GM04504 (cell line): ENCODE data around the gene LARGE1.
"Not testable (repeated sequence)": the region's sequence is repeated elsewhere in the genome, so short reads cannot be mapped to it uniquely, and the experiment has no call there.

Experiments
- DNase-seq: peaks from one replicate; pipeline ENCODE4 v3.0.0-alpha.2; 2012; ENCODE audit warnings: low read depth

LARGE1 gene

GRCh38 chr22:33593818-33594217 is 326.5 kb downstream of the LARGE1 start:
- no peak for DNase-seq

- no peak for DNase-seq
Observed at GRCh38 chr22:33591946-33592345, 328.3 kb downstream of the LARGE1 start.

- no peak for DNase-seq
Observed at GRCh38 chr22:33589297-33589696, 331.0 kb downstream of the LARGE1 start.

GRCh38 chr22:33588860-33589259 is 331.4 kb downstream of the LARGE1 start:
- DNase-seq = no peak

- DNase-seq = no peak
Observed at GRCh38 chr22:33584152-33584551, 336.1 kb downstream of the LARGE1 start.

GRCh38 chr22:33582822-33583400 is 337.4 kb downstream of the LARGE1 start:
- DNase-seq = no peak

GRCh38 chr22:33580310-33580709 is 340.0 kb downstream of the LARGE1 start:
- no peak for DNase-seq

GRCh38 chr22:33579448-33580093 is 340.7 kb downstream of the LARGE1 start:
- DNase-seq = peak; percentile 19

GRCh38 chr22:33578752-33579151 is 341.5 kb downstream of the LARGE1 start:
- no peak for DNase-seq

- no peak for DNase-seq
Observed at GRCh38 chr22:33577862-33578411, 342.3 kb downstream of the LARGE1 start.

GRCh38 chr22:33576205-33576604 is 344.1 kb downstream of the LARGE1 start:
- no peak for DNase-seq

- DNase-seq = no peak
Observed at GRCh38 chr22:33575771-33576170, 344.5 kb downstream of the LARGE1 start.

GRCh38 chr22:33575041-33575440 is 345.2 kb downstream of the LARGE1 start:
- no peak for DNase-seq

- no peak for DNase-seq
Observed at GRCh38 chr22:33573479-33573878, 346.8 kb downstream of the LARGE1 start.

GRCh38 chr22:33572086-33572485 is 348.2 kb downstream of the LARGE1 start:
- DNase-seq = no peak

GRCh38 chr22:33570110-33570509 is 350.2 kb downstream of the LARGE1 start:
- DNase-seq = no peak

GRCh38 chr22:33569559-33569958 is 350.7 kb downstream of the LARGE1 start:
- no peak for DNase-seq

GRCh38 chr22:33569018-33569417 is 351.3 kb downstream of the LARGE1 start:
- no peak for DNase-seq

- not testable (repeated sequence) for DNase-seq
Observed at GRCh38 chr22:33566495-33566894, 353.8 kb downstream of the LARGE1 start.

GRCh38 chr22:33565580-33565995 is 354.7 kb downstream of the LARGE1 start:
- no peak for DNase-seq

- DNase-seq = no peak
Observed at GRCh38 chr22:33564683-33565082, 355.6 kb downstream of the LARGE1 start.

GRCh38 chr22:33563220-33563964 is 356.9 kb downstream of the LARGE1 start:
- DNase-seq = no peak

GRCh38 chr22:33562501-33562900 is 357.8 kb downstream of the LARGE1 start:
- DNase-seq = no peak
